IPS DF 19.7 (cell line): ENCODE measurements around the gene GATAD2A.

ENCODE experiments used
- DNase-seq: peaks from one replicate; pipeline ENCODE4 v3.0.0-alpha.2; 2013; ENCODE audit warnings: low read depth, low spot score

The GATAD2A gene

GRCh38 chr19:19531951-19532805 is 126.7 kb downstream of the GATAD2A start:
- DNase-seq, result no peak

DNA sequence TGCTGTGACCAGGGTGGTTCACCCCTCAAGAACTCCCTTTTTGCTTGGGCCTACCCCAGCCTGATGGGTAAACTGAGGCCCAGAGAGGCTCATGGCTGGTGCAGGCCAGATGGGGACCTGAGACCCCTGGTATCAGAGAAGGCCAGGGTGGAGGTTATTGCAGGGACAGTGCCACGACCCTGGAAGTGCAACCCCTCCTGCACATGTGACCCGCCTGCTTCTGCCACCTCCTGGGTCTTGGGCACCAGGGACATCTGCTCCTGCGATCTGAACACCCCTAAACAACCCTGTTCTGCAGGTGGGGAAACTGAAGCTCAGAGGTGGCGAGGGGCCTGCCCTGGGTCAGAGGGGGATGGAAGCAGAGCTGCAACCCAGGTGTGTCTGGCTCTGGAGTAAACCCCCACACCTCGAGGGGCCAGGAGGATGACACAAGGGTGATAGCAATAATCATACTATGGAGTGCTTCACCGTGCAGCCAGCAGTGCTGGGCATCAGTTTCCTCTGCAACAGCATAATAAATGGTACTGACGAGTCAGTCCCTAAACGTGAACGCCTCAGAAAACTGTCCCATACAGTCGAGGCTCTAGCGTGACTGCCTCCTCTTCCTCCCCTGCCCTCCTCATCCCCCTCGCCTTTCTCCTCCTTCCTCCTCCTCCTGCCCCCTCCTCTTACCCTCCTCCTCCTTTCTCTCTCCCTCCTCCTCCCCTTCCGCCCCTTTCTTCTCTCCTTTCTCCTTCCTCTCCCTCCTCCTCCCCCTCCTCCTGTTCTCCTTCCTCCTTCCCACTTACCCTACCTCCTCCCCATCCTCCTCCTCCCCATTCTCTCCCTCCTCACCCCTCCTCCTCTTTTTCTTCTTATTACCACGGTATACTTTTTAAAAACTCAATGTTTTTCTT is 127.6 kb downstream of the GATAD2A start:
- no peak for DNase-seq

GRCh38 chr19:19533841-19534240 is 128.4 kb downstream of the GATAD2A start:
- DNase-seq, result no peak

DNA sequence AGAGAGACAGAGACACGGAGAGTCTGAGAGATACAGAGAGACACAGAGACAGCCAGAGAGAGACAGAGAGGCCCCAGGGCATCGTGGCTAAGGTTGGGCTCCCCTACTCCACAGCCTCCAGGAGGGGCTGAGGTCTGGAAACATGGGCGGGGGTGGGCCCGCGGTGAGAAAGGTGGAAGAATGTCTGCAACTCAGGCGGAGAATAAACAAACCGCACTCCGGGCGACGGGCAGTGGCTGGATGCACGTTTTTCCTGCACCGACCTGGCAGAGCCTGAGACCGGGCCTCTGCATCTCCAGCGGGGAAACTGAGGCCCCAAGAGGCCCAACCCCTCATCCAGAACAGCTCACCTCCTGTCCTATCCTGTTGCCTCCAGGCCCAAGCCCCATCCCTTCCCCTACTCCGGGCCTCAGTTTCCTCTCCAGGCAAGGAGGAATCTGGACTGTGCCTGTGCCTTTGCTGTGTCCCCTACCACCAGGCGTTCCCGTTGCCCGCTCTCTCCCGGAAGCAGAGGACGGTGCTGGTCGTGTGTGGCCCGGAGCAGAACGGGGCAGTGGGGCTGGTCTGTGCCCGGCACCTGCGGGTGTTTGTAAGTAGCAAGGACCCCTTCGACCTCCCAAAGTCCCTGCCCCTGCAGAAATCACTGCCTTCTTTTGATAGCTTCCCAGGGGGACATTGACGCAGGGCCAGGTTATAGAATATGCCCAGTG is 129.2 kb downstream of the GATAD2A start:
- DNase-seq, result no peak

GRCh38 chr19:19535311-19536191 is 130.1 kb downstream of the GATAD2A start:
- DNase-seq, result no peak

DNA sequence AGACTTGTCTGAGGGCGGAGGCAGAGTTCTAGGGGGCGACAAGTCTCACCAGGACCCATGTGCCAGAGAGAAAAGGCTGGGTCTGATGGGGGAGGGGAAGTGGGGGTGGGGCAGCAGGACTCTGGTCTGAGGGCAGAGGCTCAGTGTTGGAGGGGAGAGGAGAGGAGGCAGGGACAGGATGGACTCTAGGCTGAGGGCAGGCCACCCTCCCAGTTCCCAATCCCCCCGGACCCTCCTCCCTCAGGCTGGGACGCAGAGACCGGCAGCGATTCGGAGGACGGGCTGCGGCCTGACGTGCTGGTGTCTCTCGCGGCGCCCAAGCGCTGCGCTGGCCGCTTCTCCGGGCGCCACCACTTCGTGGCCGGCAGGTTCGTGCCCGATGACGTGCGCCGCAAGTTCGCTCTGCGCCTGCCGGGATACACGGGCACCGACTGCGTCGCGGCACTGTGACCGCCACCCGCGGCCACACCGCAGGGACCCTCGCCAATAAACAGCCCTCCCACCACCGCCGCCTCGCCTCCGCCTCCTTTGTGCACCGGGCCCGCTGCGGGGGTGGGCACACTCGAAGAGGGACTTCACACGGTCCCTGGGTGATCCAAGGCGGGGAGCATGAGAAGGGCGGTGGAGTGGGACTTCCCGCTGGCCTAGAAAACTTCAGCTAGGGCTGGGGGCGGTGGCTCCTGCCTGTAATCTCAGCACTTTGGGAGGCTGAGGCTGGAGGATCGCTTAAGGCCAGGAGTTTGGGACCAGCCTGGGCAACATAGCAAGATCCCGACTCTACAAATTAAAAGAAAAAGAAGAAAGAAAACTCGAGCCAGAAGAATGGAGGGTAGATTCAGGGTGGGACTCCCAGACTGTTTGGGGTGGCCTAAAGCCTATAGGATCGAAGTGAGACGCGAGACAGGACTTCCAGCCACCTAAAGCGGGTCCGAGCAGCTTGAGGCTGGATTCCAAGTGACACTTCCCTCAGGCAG is 131.9 kb downstream of the GATAD2A start:
- DNase-seq, result no peak

DNA sequence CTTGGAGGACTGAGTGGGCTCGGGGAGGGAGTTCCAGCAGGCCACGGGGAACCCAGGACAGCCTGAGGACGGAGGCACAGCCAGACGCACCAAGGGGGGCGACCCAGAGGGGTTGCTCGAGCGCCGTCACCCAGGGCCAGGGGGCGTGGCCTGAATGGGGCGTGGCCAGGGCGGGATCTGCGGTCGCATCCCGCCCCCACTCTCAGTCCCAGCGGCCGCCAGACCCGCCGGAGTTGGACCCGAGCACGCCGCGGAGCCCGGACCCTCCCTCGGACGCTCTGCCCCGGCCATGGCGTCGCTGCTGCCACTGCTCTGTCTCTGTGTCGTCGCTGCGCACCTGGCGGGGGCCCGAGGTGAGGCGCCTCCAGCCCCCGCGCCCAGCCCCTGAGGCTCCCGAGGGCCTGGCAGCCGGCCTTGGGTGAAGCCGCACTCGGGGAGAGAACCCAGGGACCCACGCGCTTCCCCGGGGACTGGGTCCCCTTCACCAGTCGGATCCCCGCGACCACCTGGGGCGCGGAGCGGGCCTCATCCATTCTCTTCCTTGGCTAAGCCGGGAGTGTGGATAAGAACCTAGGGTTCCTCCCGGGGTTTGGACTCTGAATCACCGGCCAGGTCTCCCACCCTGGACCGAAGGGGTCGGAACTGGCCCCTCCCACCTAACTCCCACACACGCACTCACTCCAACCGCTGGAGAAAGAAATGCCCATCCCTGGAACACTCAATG is 132.7 kb downstream of the GATAD2A start, which contains the start of gene CILP2:
Gene CILP2 (plus strand): TSS at position 205 of the 724 bp plus-strand sequence. CDS start 85 bp downstream, at position 290.
- no peak for DNase-seq

GRCh38 chr19:19538785-19539166 is 133.3 kb downstream of the GATAD2A start:
- DNase-seq, result no peak

DNA sequence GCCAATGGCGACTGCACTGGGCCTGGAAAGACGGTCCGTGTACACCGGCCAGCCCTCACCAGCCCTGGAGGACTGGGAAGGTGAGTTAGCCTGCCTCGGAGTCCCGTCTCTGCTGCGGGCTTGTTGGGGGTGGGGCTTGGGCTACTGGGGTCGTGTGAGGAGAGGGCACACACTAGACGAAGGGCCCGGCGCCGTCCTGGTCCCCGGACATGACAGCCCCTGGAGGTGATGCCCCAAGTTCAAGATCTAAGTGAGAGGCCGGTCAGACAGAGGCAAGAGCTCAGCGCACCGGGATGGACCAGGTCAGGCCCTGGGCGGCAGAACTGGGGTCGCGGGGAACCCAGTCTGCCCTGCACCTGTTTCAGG is 134.2 kb downstream of the GATAD2A start:
- no peak for DNase-seq

GRCh38 chr19:19540064-19540714 is 134.7 kb downstream of the GATAD2A start:
- no peak for DNase-seq

GRCh38 chr19:19540715-19541515 is 135.4 kb downstream of the GATAD2A start:
- DNase-seq, result peak; percentile 83

GRCh38 chr19:19541616-19542015 is 136.1 kb downstream of the GATAD2A start:
- no peak for DNase-seq

- no peak for DNase-seq
These were observed 137.0 kb downstream of the GATAD2A start for GRCh38 chr19:19542507-19542906.

DNA sequence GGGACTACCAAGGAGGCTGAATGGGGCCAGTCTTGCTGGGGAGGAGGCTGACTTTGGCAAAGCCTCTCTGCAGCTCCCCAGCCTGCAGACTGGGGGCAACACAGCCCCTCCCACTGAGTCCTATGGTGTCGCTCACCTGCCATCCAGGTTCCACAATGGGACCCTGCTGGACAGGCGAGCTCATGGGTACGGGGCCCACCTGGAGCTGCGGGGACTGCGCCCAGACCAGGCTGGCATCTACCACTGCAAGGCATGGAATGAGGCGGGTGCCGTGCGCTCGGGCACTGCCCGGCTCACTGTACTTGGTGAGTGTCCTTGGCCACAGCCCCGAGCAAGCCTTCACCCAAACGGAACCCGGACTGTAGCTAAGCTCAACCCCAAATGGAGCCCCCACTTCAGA is 137.6 kb downstream of the GATAD2A start:
- no peak for DNase-seq

DNA sequence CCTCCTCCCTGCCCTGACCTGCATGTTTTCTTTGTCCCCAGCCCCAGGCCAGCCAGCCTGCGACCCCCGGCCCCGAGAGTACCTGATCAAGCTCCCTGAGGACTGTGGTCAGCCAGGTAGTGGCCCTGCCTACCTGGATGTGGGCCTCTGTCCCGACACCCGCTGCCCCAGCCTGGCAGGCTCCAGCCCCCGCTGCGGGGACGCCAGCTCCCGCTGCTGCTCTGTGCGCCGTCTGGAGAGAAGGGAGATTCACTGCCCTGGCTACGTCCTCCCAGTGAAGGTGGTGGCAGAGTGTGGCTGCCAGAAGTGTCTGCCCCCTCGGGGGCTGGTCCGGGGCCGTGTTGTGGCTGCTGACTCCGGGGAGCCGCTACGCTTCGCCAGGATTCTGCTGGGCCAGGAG is 138.2 kb downstream of the GATAD2A start:
- DNase-seq, result no peak

GRCh38 chr19:19544257-19544953 is 138.9 kb downstream of the GATAD2A start:
- DNase-seq, result no peak

- no peak for DNase-seq
These were observed 139.6 kb downstream of the GATAD2A start for GRCh38 chr19:19544954-19545591.
